C4-2B (cell line): ENCODE data around the gene CLEC4C.

Experiments used
- ZFX ChIP-seq: fragments of 450-650 bp; IDR thresholded peaks from 2 replicates; pipeline ENCODE4 v1.6.1; 2017
- TF ChIP-seq, protein P1 (sequence below): fragments of 450-650 bp; conservative IDR thresholded peaks from 2 replicates; pipeline ENCODE4 v1.5.1; 2017; ENCODE audit warnings: mild to moderate bottlenecking

GRCh38 chr12:7705846-7706245 is 41.3 kb downstream of the CLEC4C start:
- TF ChIP-seq, protein P1, sequence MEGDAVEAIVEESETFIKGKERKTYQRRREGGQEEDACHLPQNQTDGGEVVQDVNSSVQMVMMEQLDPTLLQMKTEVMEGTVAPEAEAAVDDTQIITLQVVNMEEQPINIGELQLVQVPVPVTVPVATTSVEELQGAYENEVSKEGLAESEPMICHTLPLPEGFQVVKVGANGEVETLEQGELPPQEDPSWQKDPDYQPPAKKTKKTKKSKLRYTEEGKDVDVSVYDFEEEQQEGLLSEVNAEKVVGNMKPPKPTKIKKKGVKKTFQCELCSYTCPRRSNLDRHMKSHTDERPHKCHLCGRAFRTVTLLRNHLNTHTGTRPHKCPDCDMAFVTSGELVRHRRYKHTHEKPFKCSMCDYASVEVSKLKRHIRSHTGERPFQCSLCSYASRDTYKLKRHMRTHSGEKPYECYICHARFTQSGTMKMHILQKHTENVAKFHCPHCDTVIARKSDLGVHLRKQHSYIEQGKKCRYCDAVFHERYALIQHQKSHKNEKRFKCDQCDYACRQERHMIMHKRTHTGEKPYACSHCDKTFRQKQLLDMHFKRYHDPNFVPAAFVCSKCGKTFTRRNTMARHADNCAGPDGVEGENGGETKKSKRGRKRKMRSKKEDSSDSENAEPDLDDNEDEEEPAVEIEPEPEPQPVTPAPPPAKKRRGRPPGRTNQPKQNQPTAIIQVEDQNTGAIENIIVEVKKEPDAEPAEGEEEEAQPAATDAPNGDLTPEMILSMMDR = no peak
- no peak for TF ChIP-seq ZFX
